SK-N-MC (cell line): Measurements from ENCODE around the gene MAPK1IP1L.

ENCODE experiments used
- EZH2 ChIP-seq: fragments of 200-600 bp; sonication (generic); IDR thresholded peaks from one replicate; pipeline ENCODE4 v1.6.1; 2017; ENCODE audit warnings: antibody characterized with exemption
- POLR2AphosphoS5 ChIP-seq: IDR thresholded peaks from 2 replicates; pipeline ENCODE4 v1.6.1; 2012; ENCODE audit warnings: mild to moderate bottlenecking, low read depth, low read length, borderline replicate concordance

DNA sequence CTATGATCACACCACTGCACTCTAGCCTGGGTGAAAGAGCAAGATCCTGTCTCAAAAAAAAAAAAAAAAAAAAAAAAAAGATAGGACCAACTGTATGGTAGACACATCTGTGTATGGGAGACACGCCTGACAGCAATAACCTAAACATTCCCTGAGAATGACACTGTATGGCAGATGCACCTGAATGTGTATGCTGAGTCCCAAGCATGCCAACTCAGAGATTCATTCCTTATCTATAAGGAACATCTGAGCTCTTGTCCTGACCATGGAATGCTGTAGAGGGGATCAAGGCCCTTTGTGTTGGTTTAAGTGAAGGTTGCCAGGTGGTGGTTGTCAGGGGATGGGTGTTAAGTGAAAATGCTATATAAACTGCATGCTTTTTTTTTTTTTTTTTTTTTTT lies 58.4 kb downstream of the MAPK1IP1L start:
- TF ChIP-seq POLR2AphosphoS5 (no peak), EZH2 (no peak)
